GM20431 (cell line): ENCODE results near the gene ESPL1.

Experiments
- in situ Hi-C: fragments of 300-500 bp; cut with MseI, MboI; formaldehyde crosslinking; loops from one replicate; pipeline ENCODE4 v1.15.0; 2020; ENCODE audit warnings: low sequenced_read_pairs; ENCODE audit not compliant: unreplicated experiment

Gene ESPL1

GRCh38 chr12:53230108-53230845 is 37.8 kb upstream of the ESPL1 start:
- in situ Hi-C loops = no loop called here

GRCh38 chr12:53231671-53231920 is 36.5 kb upstream of the ESPL1 start:
- in situ Hi-C loops = no loop called here

- in situ Hi-C loops = no loop called here
Measured at GRCh38 chr12:53231921-53232645, 36.0 kb upstream of the ESPL1 start, which contains the start of gene RARG. TSS of gene RARG (minus strand) at chr12:53232209. CDS start at chr12:53227545, 4,664 bp downstream.

GRCh38 chr12:53232646-53233461 is 35.2 kb upstream of the ESPL1 start:
- in situ Hi-C loops = no loop called here

- in situ Hi-C loops = no loop called here
Measured at GRCh38 chr12:53233671-53234121, 34.4 kb upstream of the ESPL1 start.

DNA sequence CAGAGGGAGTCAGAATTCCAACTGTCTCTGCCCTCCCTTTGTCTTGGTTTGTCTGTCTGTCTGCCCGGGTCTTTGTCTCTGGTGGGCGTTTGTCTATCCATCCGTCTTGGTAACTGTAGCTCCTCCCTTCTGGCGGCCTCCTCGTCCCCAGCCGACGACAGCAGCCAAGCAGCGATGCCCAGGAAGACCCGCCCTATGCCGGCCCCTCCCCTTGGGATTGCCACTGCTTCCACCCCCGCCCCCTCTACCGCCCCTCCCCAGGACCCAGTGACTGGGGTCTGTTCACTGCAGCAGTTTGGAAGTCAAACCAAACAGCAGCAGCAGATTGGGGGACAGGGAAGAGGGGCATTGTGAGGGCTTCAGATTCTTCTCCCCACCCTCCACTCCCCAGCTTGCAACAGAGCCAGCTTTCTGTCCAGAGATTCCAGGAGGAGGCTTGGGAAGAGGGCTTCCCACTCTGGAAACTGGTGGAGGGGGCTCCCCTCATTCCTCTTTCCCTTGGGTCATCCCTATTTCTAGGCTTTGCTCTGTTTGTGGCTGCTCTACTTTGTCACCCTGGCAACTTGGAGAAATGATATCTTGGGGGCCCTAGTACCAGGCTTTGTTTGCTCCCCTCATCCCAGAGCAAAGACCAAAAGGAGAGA is 33.7 kb upstream of the ESPL1 start:
- in situ Hi-C loops = no loop called here

DNA sequence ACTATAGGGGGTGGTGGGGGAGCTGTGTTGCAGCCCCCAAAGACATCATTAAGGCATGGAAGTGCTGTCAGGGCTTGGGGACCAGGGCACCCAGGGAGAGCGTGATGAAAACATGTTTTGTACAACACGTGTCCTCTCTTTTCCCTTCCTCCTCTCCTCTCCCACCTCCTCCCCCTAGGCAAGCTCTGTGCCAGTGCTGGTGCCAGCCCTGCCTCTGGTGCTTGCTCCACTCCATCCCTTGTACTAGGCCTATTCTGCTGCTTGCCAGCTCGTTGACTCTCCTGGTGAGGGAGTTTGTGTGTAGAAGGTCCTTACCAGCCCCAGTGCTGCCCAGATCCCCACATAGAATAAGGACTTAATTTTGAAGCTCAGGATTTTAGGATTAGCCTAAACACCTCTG is 32.9 kb upstream of the ESPL1 start:
- in situ Hi-C loops = no loop called here

DNA sequence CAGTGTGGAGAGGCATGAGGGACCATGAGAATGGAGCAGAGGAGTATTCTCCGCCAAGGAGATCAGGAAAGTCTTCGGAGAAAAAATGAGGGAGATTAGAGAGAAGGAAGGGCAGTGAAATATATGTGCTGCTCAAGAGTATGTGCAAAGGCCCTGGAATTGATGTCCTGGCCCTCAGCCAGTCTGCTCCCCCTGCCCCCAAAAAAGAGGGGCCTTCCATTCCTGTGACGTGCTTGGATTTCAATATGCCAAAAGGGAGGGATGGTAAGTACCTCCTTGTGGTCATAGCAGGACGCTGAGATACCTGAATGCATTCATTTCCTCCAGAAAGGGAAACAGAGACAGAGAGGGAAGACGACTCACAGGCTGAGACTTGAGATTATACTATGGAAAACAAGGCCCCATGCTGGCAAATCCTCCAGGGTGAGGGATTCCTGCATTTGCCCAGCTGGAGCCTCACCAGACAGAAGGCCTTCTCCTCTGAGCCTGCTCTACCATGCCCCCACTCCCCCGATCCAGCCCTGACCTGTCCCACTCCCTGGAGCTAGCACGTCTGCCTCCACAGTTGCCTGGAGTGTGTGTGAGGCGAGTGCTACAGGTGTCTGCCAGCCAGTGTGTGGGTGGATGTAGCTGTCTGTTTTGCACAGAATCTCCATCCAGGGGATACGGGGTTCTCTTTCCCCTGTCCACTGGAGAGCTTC is 32.2 kb upstream of the ESPL1 start:
- in situ Hi-C loops = no loop called here

- in situ Hi-C loops = no loop called here
Measured at GRCh38 chr12:53236443-53237111, 31.5 kb upstream of the ESPL1 start.

- in situ Hi-C loops = no loop called here
Measured at GRCh38 chr12:53239643-53240258, 28.3 kb upstream of the ESPL1 start.

DNA sequence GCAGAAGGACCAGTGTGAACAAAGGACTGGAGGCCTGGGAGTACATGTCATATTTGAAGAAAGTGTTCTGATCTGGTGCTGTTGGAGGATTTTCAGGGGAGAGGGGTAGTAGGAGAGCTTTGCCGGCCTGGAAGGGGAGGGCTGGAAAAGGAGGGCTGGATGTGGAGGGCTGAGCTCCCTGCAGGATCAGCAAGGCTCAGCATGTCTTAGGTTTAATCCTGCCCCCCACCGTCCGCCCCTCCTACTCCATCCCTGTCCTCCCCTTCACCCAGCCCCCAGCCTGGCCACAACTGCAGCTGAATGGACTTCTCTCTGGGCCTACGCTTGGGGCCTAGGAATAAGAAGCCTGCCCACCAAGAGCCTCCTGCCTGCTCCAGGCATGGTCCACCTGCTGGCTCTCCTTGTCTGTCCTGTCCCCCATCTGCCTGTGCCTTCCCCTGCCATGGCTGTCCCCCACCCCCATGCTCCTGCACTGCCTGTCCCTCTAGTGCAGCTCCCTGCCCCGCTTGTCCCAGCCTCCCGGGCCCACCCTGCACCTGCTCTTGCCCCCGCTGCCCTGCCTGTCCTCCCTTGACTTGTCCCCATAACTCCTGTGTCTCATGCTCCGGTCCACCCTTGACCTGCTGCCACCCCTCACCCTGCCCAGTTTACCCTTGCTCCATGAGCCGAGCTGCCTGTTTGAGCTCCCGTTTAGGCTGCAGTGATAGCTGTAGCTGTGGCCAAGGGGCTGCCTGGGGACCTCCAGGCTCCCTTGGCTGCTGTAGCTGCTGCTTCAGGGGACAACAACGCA is 26.3 kb upstream of the ESPL1 start:
- in situ Hi-C loops = no loop called here

- in situ Hi-C loops = no loop called here
Measured at GRCh38 chr12:53244337-53244736, 23.8 kb upstream of the ESPL1 start.

DNA sequence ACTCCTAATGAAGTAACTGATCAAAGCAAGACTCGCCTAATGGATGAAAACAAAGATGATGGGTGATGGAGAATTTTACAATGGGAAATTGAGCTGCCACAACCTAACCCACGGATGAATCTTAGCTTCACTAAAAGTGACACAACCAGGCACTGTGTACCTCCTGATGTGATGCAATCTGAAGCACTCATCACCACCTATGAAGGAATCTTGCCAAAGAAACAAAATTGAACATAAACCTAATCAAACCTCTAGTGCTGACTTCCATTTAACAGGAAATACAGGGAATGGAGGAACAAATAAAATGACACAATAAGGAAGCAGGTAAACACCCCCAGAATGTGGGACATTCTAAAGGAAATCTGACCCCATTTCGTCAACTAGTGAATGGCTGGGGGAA is 22.8 kb upstream of the ESPL1 start:
- in situ Hi-C loops = no loop called here

GRCh38 chr12:53251477-53252348 is 16.4 kb upstream of the ESPL1 start:
- in situ Hi-C loops = no loop called here

GRCh38 chr12:53252349-53252916 is 15.7 kb upstream of the ESPL1 start:
- in situ Hi-C loops = no loop called here

DNA sequence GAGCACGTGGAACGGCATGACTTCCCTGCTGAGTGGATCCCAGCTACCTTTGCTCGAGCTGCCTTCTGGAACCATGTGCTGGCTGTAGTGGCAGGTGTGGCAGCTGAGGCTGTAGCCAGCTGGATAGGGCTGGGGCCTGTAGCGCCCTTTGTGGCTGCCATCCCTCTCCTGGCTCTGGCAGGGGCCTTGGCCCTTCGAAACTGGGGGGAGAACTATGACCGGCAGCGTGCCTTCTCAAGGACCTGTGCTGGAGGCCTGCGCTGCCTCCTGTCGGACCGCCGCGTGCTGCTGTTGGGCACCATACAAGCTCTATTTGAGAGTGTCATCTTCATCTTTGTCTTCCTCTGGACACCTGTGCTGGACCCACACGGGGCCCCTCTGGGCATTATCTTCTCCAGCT is 14.8 kb upstream of the ESPL1 start:
- in situ Hi-C loops = no loop called here
